SIG-M5 (cell line): ENCODE results near the gene SHMT1.

Experiments
- DNase-seq: peaks from one replicate; lab custom pipeline; 2025; lab: John Stamatoyannopoulos, UW

SHMT1 gene

GRCh38 chr17:18281788-18282187 lies 81.6 kb downstream of the SHMT1 start:
- DNase-seq: no peak

- DNase-seq: no peak
These were observed 82.5 kb downstream of the SHMT1 start for GRCh38 chr17:18280766-18281371.

DNA sequence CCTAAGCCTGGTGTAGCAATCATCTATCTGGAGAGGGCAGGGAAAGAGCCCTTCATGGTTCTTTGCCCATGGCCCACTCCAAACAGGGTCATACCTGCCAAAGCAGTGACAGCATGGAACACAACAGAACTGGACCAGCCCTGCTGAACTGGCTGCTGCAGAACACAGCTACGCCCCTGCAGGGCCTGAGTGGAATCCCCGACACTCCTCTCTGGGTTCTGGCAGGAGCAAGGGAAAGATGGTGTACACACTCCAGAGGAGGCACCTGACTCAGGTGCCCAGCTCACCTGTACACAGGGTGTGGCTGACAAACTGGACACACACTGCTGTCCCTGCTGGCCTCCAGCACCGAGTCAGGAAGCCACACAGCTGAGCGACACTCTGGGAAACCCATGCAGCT lies 83.1 kb downstream of the SHMT1 start:
- DNase-seq: no peak

- DNase-seq: no peak
These were observed 84.5 kb downstream of the SHMT1 start for GRCh38 chr17:18278867-18279266.
